Caco-2 (cell line): ENCODE results near the gene EVA1C. TPM values are rescaled to one million over a fixed set of nuclear protein-coding genes. Genes with fewer than 3 reads are reported as not detected.

Source experiments
- BruUV-seq: library from RNA; stranded (reverse); fragments of 400-500 nt; replicated peaks from 2 replicates; lab custom pipeline; 2021; lab: Mats Ljungman, UMichigan
- CTCF ChIA-PET: fragments of 300-600 bp; sonication (Branson Sonifier 250); formaldehyde crosslinking; loops from one replicate; lab custom pipeline; 2022; ENCODE audit warnings: antibody characterized with exemption; lab: Charles Lee
- POLR2A ChIA-PET: fragments of 300-600 bp; sonication (Branson Sonifier 250); formaldehyde crosslinking; loops from one replicate; lab custom pipeline; 2022; ENCODE audit warnings: antibody characterized with exemption; lab: Charles Lee
- DNase-seq, 2 experiments: peaks; one replicate each; pipeline versions ENCODE4 v3.0.0 to v3.0.0-alpha.2; 2020 to 2022
- H3K27me3 ChIP-seq: replicated peaks from 2 replicates; pipeline ENCODE4 v1.6.0; 2011; ENCODE audit warnings: low read length; ENCODE audit not compliant: control insufficient read depth, insufficient read depth
- H3K36me3 ChIP-seq: 2 replicates; pipeline ENCODE4 v1.5.1; 2011; ENCODE audit warnings: low read length; ENCODE audit not compliant: control insufficient read depth, insufficient read depth
- H3K4me1 ChIP-seq: fragments of 250-450 bp; sonication (Bioruptor Pico); 2 replicates; pipeline ENCODE4 v1.5.1; 2020; ENCODE audit warnings: mild to moderate bottlenecking
- H3K4me3 ChIP-seq: 2 replicates; pipeline ENCODE4 v1.5.1; 2011; ENCODE audit warnings: low read depth, mild to moderate bottlenecking, control low read depth, low read length
- H3K9me3 ChIP-seq: fragments of 250-450 bp; sonication (Bioruptor Pico); 2 replicates; pipeline ENCODE4 v1.5.1; 2020; ENCODE audit warnings: mild to moderate bottlenecking, moderate library complexity
- H3K27ac Mint-ChIP-seq: one replicate; pipeline ENCODE4 v1.8.0; 2022; ENCODE audit warnings: mixed read lengths; ENCODE audit not compliant: unreplicated experiment
- H3K27me3 Mint-ChIP-seq: one replicate; pipeline ENCODE4 v1.8.0; 2022; ENCODE audit warnings: mixed read lengths; ENCODE audit not compliant: insufficient read depth, unreplicated experiment
- H3K36me3 Mint-ChIP-seq: one replicate; pipeline ENCODE4 v1.8.0; 2022; ENCODE audit warnings: mild to moderate bottlenecking, mixed read lengths; ENCODE audit not compliant: insufficient read depth, unreplicated experiment
- H3K4me1 Mint-ChIP-seq: one replicate; pipeline ENCODE4 v1.8.0; 2022; ENCODE audit warnings: low read depth, mixed read lengths; ENCODE audit not compliant: unreplicated experiment
- H3K4me3 Mint-ChIP-seq: one replicate; pipeline ENCODE4 v1.8.0; 2022; ENCODE audit warnings: mild to moderate bottlenecking, moderate library complexity, mixed read lengths; ENCODE audit not compliant: unreplicated experiment
- H3K9me3 Mint-ChIP-seq: one replicate; pipeline ENCODE4 v1.8.0; 2022; ENCODE audit warnings: mixed read lengths; ENCODE audit not compliant: unreplicated experiment
- CTCF ChIP-seq, 2 experiments: fragments of 200-600 bp in 1 of 2; IDR thresholded peaks; 1 replicate in 1 of 2; 2 replicates in 1 of 2; pipeline versions ENCODE4 v1.5.1 to v1.8.0; 2011 to 2022; ENCODE audit warnings: antibody characterized with exemption in 1 of 2, control low read depth in 1 of 2, inconsistent platforms in 1 of 2, low read depth in 1 of 2, low read length in 1 of 2, mild to moderate bottlenecking in 1 of 2, moderate library complexity in 1 of 2; ENCODE audit not compliant: insufficient read depth in 1 of 2, severe bottlenecking in 1 of 2, unreplicated experiment in 1 of 2
- intact Hi-C: fragments of 100-400 bp; cut with micrococcal nuclease; formaldehyde crosslinking; loops from one replicate; pipeline ENCODE4 v1.10.0; 2022; ENCODE audit not compliant: unreplicated experiment
- total RNA-seq: library from RNA; stranded (reverse); gene quantifications from 2 replicates; pipeline ENCODE4 v1.2.3, GENCODE V29; 2022

EVA1C gene
- total RNA-seq, 1 experiment from 2014 or later = not detected

GRCh38 chr21:32415451-32416398 lies 3.2 kb downstream of the EVA1C start:
- CTCF ChIA-PET = interaction anchor here (0.6 to 0.9 kb wide), 2 partner anchors 79 to 185 kb away, joined by 3 to 4 read pairs; no protein-coding TSS in a partner anchor
- Mint-ChIP-seq H3K9me3 (no peaks in the 10 kb centered on the region), H3K27ac (no peak overlapping the region), H3K4me1 (peaks cover 6% of the 10 kb centered on the region), H3K27me3 (peaks cover 20% of the 10 kb centered on the region), H3K36me3 (peaks cover 2% of the 10 kb centered on the region), H3K4me3 (no peak overlapping the region)
- H3K27me3 ChIP-seq = peaks cover 3% of the 10 kb centered on the region; the same call in 1 of the 2 replicates
- H3K36me3 ChIP-seq = no peaks in the 10 kb centered on the region
- H3K9me3 ChIP-seq = no peaks in the 10 kb centered on the region
- intact Hi-C loops = no loop called here
- H3K4me1 ChIP-seq = peaks cover 16% of the 10 kb centered on the region
- DNase-seq = no peak
- POLR2A ChIA-PET = no interaction called here
- TF ChIP-seq CTCF (IDR thresholded peaks at IDR 0.05; ENCODE audit: insufficient read depth in 1 of 2, low read depth in 1 of 2, low read length in 1 of 2, severe bottlenecking in 1 of 2, unreplicated experiment in 1 of 2) = no peak
- H3K4me3 ChIP-seq = no peak overlapping the region
- no TSS peak for BruUV-seq

- Histone ChIP-seq H3K4me3 (no peak overlapping the region), H3K36me3 (no peaks in the 10 kb centered on the region), H3K27me3 (peaks cover 3% of the 10 kb centered on the region; the same call in 1 of the 2 replicates), H3K9me3 (no peaks in the 10 kb centered on the region), H3K4me1 (no peaks in the 10 kb centered on the region)
- ChIA-PET CTCF (no interaction called here), POLR2A (no interaction called here)
- Mint-ChIP-seq H3K27ac (no peak overlapping the region), H3K36me3 (no peaks in the 10 kb centered on the region), H3K4me3 (no peak overlapping the region), H3K4me1 (peaks cover 3% of the 10 kb centered on the region), H3K9me3 (peaks cover 11% of the 10 kb centered on the region), H3K27me3 (peaks cover 17% of the 10 kb centered on the region)
- intact Hi-C loops = no loop called here
- BruUV-seq = no TSS peak
- DNase-seq = no peak
- no peak for TF ChIP-seq CTCF (IDR thresholded peaks at IDR 0.05; ENCODE audit: insufficient read depth in 1 of 2, low read depth in 1 of 2, low read length in 1 of 2, severe bottlenecking in 1 of 2, unreplicated experiment in 1 of 2)
Measured at GRCh38 chr21:32418146-32418545, 5.6 kb downstream of the EVA1C start.

- no peak for DNase-seq
- Mint-ChIP-seq H3K27me3 (peaks cover 4% of the 10 kb centered on the region), H3K4me3 (no peak overlapping the region), H3K36me3 (no peaks in the 10 kb centered on the region), H3K9me3 (peaks cover 11% of the 10 kb centered on the region), H3K27ac (no peak overlapping the region), H3K4me1 (no peaks in the 10 kb centered on the region)
- no peaks in the 10 kb centered on the region for H3K27me3 ChIP-seq
- H3K9me3 ChIP-seq = no peaks in the 10 kb centered on the region
- TF ChIP-seq CTCF (IDR thresholded peaks at IDR 0.05; ENCODE audit: insufficient read depth in 1 of 2, low read depth in 1 of 2, low read length in 1 of 2, severe bottlenecking in 1 of 2, unreplicated experiment in 1 of 2) = no peak
- no peak overlapping the region for H3K4me3 ChIP-seq
- BruUV-seq = no TSS peak
- ChIA-PET CTCF (no interaction called here), POLR2A (no interaction called here)
- intact Hi-C loops = no loop called here
- no peaks in the 10 kb centered on the region for H3K36me3 ChIP-seq
- H3K4me1 ChIP-seq = no peaks in the 10 kb centered on the region
Measured at GRCh38 chr21:32422064-32422463, 9.6 kb downstream of the EVA1C start.
